Stomach (tissue), 9 donors: Measurements from ENCODE around the gene TAAR9. TPM values are rescaled to one million over a fixed set of nuclear protein-coding genes. Genes with fewer than 3 reads are reported as not detected.

Source experiments
- DNase-seq, 2 donors: peaks; one replicate each; pipeline versions ENCODE4 v3.0.0 to v3.0.0-alpha.2; 2013 to 2019
- H3K27ac ChIP-seq, 5 donors: fragments of 200-600 bp in 4 of 5; sonication (generic) in 4 of 5; one replicate each; pipeline ENCODE4 v1.5.1; 2013 to 2019; ENCODE audit warnings: mild to moderate bottlenecking in 1 of 5, moderate library complexity in 1 of 5
- H3K27me3 ChIP-seq, 3 donors: fragments of 200-600 bp; sonication (generic); one replicate each; pipeline ENCODE4 v1.5.1; 2017 to 2019; ENCODE audit warnings: mixed run types in 1 of 3
- H3K36me3 ChIP-seq, 4 donors: fragments of 200-600 bp; sonication (generic); 1 replicate in 3 of 4; 2 replicates in 1 of 4; pipeline ENCODE4 v1.5.1; 2016 to 2019
- H3K4me1 ChIP-seq, 4 donors: fragments of 200-600 bp; sonication (generic); one replicate each; pipeline ENCODE4 v1.5.1; 2016 to 2019
- H3K4me3 ChIP-seq, 4 donors: fragments of 200-600 bp; sonication (generic) in 3 of 4; one replicate each; pipeline ENCODE4 v1.5.1; 2016 to 2019; ENCODE audit warnings: mild to moderate bottlenecking in 1 of 4
- H3K9me3 ChIP-seq, 4 donors: fragments of 200-600 bp; sonication (generic); one replicate each; pipeline ENCODE4 v1.5.1; 2016 to 2019
- EP300 ChIP-seq: sonication (generic); formaldehyde crosslinking; IDR thresholded peaks from one replicate; pipeline ENCODE4 v1.6.1; 2017; ENCODE audit warnings: antibody characterized with exemption
- POLR2A ChIP-seq, 4 donors: fragments of 450-650 bp; IDR thresholded peaks; one replicate each; pipeline ENCODE4 v1.6.1; 2016; ENCODE audit warnings: antibody characterized with exemption in 4 of 4, control low read depth in 2 of 4, mild to moderate bottlenecking in 1 of 4, moderate library complexity in 1 of 4
- POLR2AphosphoS5 ChIP-seq, 3 donors: sonication (generic); formaldehyde crosslinking; IDR thresholded peaks; one replicate each; pipeline ENCODE4 v1.6.1; 2016; ENCODE audit warnings: antibody characterized with exemption in 3 of 3
- WGBS, 5 donors: extraction: QIAGEN DNeasy Blood & Tissue Kit in 3 of 5; methylation state at CpG; one replicate each; pipeline versions ENCODE4 v1.1.5 to v1.1.7; 2013 to 2018; 5-methylcytosine and 5-hydroxymethylcytosine counted together
- intact Hi-C: fragments of 100-400 bp; cut with DNase I; formaldehyde crosslinking; loops from one replicate; pipeline ENCODE4 v1.15.1; 2023; ENCODE audit warnings: low total_unique reads
- polyA plus RNA-seq, 3 donors: library from polyadenylated mRNA; stranded (reverse); fragments of 200-250 nt; gene quantifications; one replicate each; pipeline ENCODE4 v1.2.3, GENCODE V29; 2013
- total RNA-seq, 5 donors: library from RNA; depleted of rRNA; stranded (reverse); fragments of >200 nt; gene quantifications; one replicate each; pipeline versions ENCODE4 v1.1.0 to v1.2.3, GENCODE V29; 2014 to 2016
- TF ChIP-seq, protein P1 (sequence below), 7 experiments: fragments of 450-650 bp in 4 of 7; fragments of 200-600 bp in 3 of 7; sonication (generic) in 3 of 7; IDR thresholded peaks; one replicate each; pipeline ENCODE4 v1.5.1; 2016 to 2019; ENCODE audit warnings: antibody characterized with exemption in 7 of 7, control low read depth in 2 of 7, mild to moderate bottlenecking in 1 of 7
- donor health status: healthy with polysubstance abuse.
- donor health status: Bipolar disorder and iron deficiency.
- donor health status: healthy.

The TAAR9 gene
- total and polyA plus RNA-seq, 8 donors = not detected

DNA sequence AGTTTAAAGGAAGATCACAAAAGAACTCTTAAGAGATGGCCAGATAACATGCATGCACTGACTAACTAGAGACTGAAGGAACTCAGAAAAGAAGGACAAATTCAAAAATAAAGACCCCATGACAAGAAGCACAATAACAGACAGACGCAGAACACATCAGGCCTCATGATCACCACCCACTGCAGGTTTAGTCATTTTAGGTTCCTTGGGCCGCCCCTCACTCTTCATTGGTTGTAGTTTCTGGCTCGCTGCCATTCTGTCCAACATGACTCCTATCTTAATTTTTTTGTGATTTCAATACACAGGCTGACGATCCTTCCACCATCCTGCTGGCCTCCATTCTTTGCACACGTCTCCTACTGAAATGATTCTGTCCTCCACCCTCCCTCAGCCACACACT lies 46.8 kb upstream of the TAAR9 start:
- H3K27me3 ChIP-seq = no peaks in the 10 kb centered on the region
- H3K27ac ChIP-seq = no peak overlapping the region
- peaks cover 4 to 45% (median 25%) of the 10 kb centered on the region in 4 donors for H3K4me1 ChIP-seq
- no peaks in the 10 kb centered on the region for H3K9me3 ChIP-seq
- TF ChIP-seq POLR2A (IDR thresholded peaks at IDR 0.05) = no peak
- TF ChIP-seq, protein P1, sequence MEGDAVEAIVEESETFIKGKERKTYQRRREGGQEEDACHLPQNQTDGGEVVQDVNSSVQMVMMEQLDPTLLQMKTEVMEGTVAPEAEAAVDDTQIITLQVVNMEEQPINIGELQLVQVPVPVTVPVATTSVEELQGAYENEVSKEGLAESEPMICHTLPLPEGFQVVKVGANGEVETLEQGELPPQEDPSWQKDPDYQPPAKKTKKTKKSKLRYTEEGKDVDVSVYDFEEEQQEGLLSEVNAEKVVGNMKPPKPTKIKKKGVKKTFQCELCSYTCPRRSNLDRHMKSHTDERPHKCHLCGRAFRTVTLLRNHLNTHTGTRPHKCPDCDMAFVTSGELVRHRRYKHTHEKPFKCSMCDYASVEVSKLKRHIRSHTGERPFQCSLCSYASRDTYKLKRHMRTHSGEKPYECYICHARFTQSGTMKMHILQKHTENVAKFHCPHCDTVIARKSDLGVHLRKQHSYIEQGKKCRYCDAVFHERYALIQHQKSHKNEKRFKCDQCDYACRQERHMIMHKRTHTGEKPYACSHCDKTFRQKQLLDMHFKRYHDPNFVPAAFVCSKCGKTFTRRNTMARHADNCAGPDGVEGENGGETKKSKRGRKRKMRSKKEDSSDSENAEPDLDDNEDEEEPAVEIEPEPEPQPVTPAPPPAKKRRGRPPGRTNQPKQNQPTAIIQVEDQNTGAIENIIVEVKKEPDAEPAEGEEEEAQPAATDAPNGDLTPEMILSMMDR (IDR thresholded peaks at IDR 0.05) = no peak
- no peak for TF ChIP-seq EP300
- DNase-seq = no peak
- 75 to 80% (median 78%) methylated on average over 5 of the region's 5 CpGs for WGBS, 5 donors
- peaks cover 0 to 6% (median 0%) of the 10 kb centered on the region in 4 donors for H3K36me3 ChIP-seq
- intact Hi-C loops = no loop called here
- no peak overlapping the region for H3K4me3 ChIP-seq

DNA sequence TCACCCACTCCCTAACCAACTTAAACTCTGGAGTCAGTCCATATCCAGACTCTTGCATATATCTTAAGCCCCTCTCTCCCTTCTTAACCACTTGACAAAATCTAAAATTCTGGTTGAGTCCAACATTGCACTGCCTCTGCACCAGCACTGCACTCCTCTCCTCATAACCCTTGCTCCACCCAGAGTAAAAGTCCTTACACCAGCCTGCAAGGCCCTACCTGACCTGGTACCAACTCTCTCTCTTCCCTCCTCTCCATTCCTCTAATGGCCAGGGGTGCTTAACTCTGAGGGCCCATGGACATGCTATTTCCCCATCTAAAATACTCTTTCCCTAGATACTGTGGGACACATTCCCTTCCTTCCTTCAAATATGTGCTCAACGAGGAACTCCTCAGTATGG lies 46.2 kb upstream of the TAAR9 start:
- intact Hi-C loops = no loop called here

GRCh38 chr6:132494954-132495353 lies 43.1 kb upstream of the TAAR9 start:
- no peak for DNase-seq
- peaks cover 0 to 60% (median 39%) of the 10 kb centered on the region in 4 donors for H3K4me1 ChIP-seq
- no peak overlapping the region for H3K4me3 ChIP-seq
- WGBS, 5 donors = 70 to 89% (median 87%) methylated on average over 2 of the region's 2 CpGs
- no peak for TF ChIP-seq POLR2AphosphoS5 (IDR thresholded peaks at IDR 0.05)
- no peak for TF ChIP-seq EP300
- TF ChIP-seq POLR2A (IDR thresholded peaks at IDR 0.05) = no peak
- TF ChIP-seq, protein P1 (IDR thresholded peaks at IDR 0.05) = no peak
- H3K9me3 ChIP-seq = no peaks in the 10 kb centered on the region
- intact Hi-C loops = no loop called here
- H3K36me3 ChIP-seq = peaks cover 0 to 18% (median 12%) of the 10 kb centered on the region in 4 donors
- no peaks in the 10 kb centered on the region for H3K27me3 ChIP-seq
- H3K27ac ChIP-seq = no peak overlapping the region

More for the DNA sequence above, 46.2 kb upstream of the TAAR9 start:
- Histone ChIP-seq H3K27me3 (no peaks in the 10 kb centered on the region), H3K36me3 (no peaks in the 10 kb centered on the region), H3K27ac (no peak overlapping the region), H3K4me1 (peaks cover 4 to 51% (median 30%) of the 10 kb centered on the region in 4 donors), H3K9me3 (no peaks in the 10 kb centered on the region), H3K4me3 (no peak overlapping the region)
- 69 to 96% (median 84%) methylated on average over 1 of the region's 1 CpG for WGBS, 5 donors
- TF ChIP-seq POLR2AphosphoS5 (IDR thresholded peaks at IDR 0.05) (no peak), EP300 (no peak), POLR2A (IDR thresholded peaks at IDR 0.05) (no peak)
- TF ChIP-seq, protein P1 (IDR thresholded peaks at IDR 0.05) = no peak
- no peak for DNase-seq

- Histone ChIP-seq H3K27ac (no peak overlapping the region), H3K4me1 (peaks cover 0 to 60% (median 38%) of the 10 kb centered on the region in 4 donors), H3K4me3 (no peak overlapping the region), H3K27me3 (no peaks in the 10 kb centered on the region), H3K36me3 (peaks cover 0 to 25% (median 18%) of the 10 kb centered on the region in 4 donors), H3K9me3 (no peaks in the 10 kb centered on the region)
- 62 to 78% (median 67%) methylated on average over 2 of the region's 2 CpGs for WGBS, 5 donors
- DNase-seq = no peak
- TF ChIP-seq EP300 (no peak), POLR2AphosphoS5 (IDR thresholded peaks at IDR 0.05) (no peak), POLR2A (IDR thresholded peaks at IDR 0.05) (no peak)
- TF ChIP-seq, protein P1 (IDR thresholded peaks at IDR 0.05) = no peak
- intact Hi-C loops = no loop called here
These were observed 42.4 kb upstream of the TAAR9 start for GRCh38 chr6:132495604-132496079.
